Prostate gland (tissue), 2 donors: ENCODE measurements around the gene LPP. TPM values are rescaled to one million over a fixed set of nuclear protein-coding genes. Genes with fewer than 3 reads are reported as not detected.

Experiments
- DNase-seq: peaks from one replicate; pipeline ENCODE4 v3.0.0-alpha.2; 2019; ENCODE audit warnings: low spot score
- H3K27ac ChIP-seq, 2 donors: fragments of 200-600 bp; sonication (generic); 2 replicates each; pipeline ENCODE4 v1.5.1; 2017 to 2019
- H3K27me3 ChIP-seq: fragments of 200-600 bp; sonication (generic); replicated peaks from 2 replicates; pipeline ENCODE4 v1.5.1; 2019; ENCODE audit not compliant: insufficient read depth
- H3K36me3 ChIP-seq, 2 donors: fragments of 200-600 bp; sonication (generic); 1 replicate in 1 of 2; 2 replicates in 1 of 2; pipeline versions ENCODE4 v1.5.1 to v1.8.1; 2017 to 2019
- H3K4me1 ChIP-seq: fragments of 200-600 bp; sonication (generic); replicated peaks from 2 replicates; pipeline ENCODE4 v1.5.1; 2019
- H3K4me3 ChIP-seq, 2 donors: fragments of 200-600 bp; sonication (generic); 2 replicates each; pipeline ENCODE4 v1.5.1; 2017 to 2019
- H3K9me3 ChIP-seq: fragments of 200-600 bp; sonication (generic); 2 replicates; pipeline ENCODE4 v1.5.1; 2017
- POLR2A ChIP-seq: fragments of 450-650 bp; IDR thresholded peaks from one replicate; pipeline ENCODE4 v1.6.1; 2016; ENCODE audit warnings: antibody characterized with exemption, mild to moderate bottlenecking
- POLR2AphosphoS5 ChIP-seq: sonication (generic); formaldehyde crosslinking; IDR thresholded peaks from one replicate; pipeline ENCODE4 v1.6.1; 2017; ENCODE audit warnings: antibody characterized with exemption
- WGBS: methylation state at CpG from one replicate; pipeline ENCODE4 v1.1.5; 2018; 5-methylcytosine and 5-hydroxymethylcytosine counted together
- intact Hi-C: fragments of 100-400 bp; cut with DNase I; formaldehyde crosslinking; loops from one replicate; pipeline ENCODE4 v1.14.2; 2022
- total RNA-seq, 2 donors: library from RNA; depleted of rRNA; stranded (reverse); fragments of >200 nt; gene quantifications; one replicate each; pipeline ENCODE4 v1.1.0, GENCODE V29; 2016
- TF ChIP-seq, protein P1 (sequence below), 4 experiments: fragments of 200-600 bp in 2 of 4; fragments of 450-650 bp in 2 of 4; sonication (generic) in 2 of 4; IDR thresholded peaks; 1 replicate in 3 of 4; 2 replicates in 1 of 4; pipeline ENCODE4 v1.5.1; 2016 to 2019; ENCODE audit warnings: antibody characterized with exemption in 4 of 4, mild to moderate bottlenecking in 2 of 4, moderate library complexity in 2 of 4

LPP gene
- total RNA-seq, 2 donors from 2014 or later = 219 to 248 TPM

DNA sequence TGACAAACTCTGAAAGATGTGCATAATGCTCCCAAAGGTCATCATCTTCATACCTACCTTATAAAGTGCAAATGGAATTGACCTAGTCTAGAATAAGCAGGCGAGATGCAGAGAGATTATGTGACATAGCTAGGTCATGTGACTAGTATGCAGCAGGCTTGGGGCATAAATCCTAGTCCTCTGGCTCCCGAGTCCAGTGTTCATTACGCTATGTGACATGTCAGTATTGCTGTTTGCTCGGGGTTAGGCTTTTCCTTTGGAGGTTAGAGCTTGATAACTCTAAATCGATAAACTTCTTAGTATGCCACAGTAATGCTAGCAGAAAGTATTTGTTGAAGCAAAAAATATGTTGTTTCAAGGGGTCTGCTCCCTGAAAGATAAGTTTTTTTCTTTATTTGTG lies 536.1 kb downstream of the LPP start:
- DNase-seq = no peak
- Histone ChIP-seq H3K4me1 (no peaks in the 10 kb centered on the region), H3K27me3 (no peaks in the 10 kb centered on the region), H3K4me3 (no peak overlapping the region), H3K36me3 (no peaks in the 10 kb centered on the region), H3K9me3 (no peaks in the 10 kb centered on the region), H3K27ac (no peak overlapping the region)
- TF ChIP-seq POLR2A (no peak), POLR2AphosphoS5 (no peak)
- TF ChIP-seq, protein P1, sequence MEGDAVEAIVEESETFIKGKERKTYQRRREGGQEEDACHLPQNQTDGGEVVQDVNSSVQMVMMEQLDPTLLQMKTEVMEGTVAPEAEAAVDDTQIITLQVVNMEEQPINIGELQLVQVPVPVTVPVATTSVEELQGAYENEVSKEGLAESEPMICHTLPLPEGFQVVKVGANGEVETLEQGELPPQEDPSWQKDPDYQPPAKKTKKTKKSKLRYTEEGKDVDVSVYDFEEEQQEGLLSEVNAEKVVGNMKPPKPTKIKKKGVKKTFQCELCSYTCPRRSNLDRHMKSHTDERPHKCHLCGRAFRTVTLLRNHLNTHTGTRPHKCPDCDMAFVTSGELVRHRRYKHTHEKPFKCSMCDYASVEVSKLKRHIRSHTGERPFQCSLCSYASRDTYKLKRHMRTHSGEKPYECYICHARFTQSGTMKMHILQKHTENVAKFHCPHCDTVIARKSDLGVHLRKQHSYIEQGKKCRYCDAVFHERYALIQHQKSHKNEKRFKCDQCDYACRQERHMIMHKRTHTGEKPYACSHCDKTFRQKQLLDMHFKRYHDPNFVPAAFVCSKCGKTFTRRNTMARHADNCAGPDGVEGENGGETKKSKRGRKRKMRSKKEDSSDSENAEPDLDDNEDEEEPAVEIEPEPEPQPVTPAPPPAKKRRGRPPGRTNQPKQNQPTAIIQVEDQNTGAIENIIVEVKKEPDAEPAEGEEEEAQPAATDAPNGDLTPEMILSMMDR (IDR thresholded peaks at IDR 0.05) = no peak
- 88% methylated on average over 5 of the region's 5 CpGs for WGBS
- intact Hi-C loops = no loop called here

DNA sequence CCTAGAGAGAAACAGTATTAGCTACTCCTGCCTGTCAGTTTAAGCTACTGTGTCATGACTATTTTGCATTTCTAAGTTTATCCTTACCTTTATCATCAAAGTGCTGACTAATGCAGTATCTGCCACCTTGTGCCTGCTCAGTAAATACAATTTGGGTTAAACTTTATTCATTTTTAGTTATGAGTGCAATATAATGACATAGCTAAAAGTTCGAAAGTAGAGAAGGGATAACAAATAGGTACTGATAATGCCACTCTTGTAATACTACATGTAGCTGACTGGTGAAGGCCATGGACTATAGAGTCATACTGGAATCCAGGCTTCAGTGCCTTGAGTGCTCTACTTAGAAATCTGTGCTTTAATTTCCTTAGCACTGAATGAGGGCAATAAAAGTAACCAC lies 537.0 kb downstream of the LPP start:
- Histone ChIP-seq H3K27ac (no peak overlapping the region), H3K4me3 (no peak overlapping the region)
- 92% methylated on average over 1 of the region's 1 CpG for WGBS

GRCh38 chr3:188691665-188692064 lies 537.7 kb downstream of the LPP start:
- whole genome bisulfite sequencing = 54% methylated on average over 1 of the region's 1 CpG
- DNase-seq = no peak
- Histone ChIP-seq H3K27me3 (no peaks in the 10 kb centered on the region), H3K9me3 (no peaks in the 10 kb centered on the region), H3K27ac (no peak overlapping the region), H3K4me3 (no peak overlapping the region), H3K4me1 (no peaks in the 10 kb centered on the region), H3K36me3 (no peaks in the 10 kb centered on the region)
- TF ChIP-seq POLR2AphosphoS5 (no peak), POLR2A (no peak)
- TF ChIP-seq, protein P1 (IDR thresholded peaks at IDR 0.05) = no peak
- intact Hi-C loops = no loop called here

More for the DNA sequence above, 537.0 kb downstream of the LPP start:
- no peaks in the 10 kb centered on the region for H3K27me3 ChIP-seq
- DNase-seq = no peak
- no peaks in the 10 kb centered on the region for H3K9me3 ChIP-seq
- H3K36me3 ChIP-seq = no peaks in the 10 kb centered on the region
- intact Hi-C loops = no loop called here
- TF ChIP-seq, protein P1 (IDR thresholded peaks at IDR 0.05) = no peak
- no peak for TF ChIP-seq POLR2A
- TF ChIP-seq POLR2AphosphoS5 = no peak
- H3K4me1 ChIP-seq = no peaks in the 10 kb centered on the region

DNA sequence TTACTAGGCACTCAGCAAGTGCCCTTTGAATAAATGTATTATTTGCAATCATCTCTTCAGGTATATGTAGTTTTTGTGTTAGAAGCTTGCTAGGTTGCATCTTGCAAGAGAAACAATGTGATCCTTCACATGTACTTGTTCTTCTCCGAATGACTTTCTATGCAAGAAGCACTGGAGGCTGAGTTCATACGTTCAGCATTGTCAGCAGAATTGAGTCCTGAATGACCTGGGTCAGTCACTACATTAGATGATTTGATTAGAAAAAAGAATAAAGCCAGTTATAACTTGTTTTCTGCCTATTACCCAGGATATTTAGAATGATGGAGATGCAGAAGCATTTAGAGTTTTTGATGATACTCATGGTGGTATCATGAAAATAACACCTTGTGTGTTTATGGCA lies 538.7 kb downstream of the LPP start:
- Histone ChIP-seq H3K27me3 (no peaks in the 10 kb centered on the region), H3K36me3 (no peaks in the 10 kb centered on the region), H3K27ac (no peak overlapping the region), H3K4me3 (no peak overlapping the region), H3K4me1 (no peaks in the 10 kb centered on the region), H3K9me3 (no peaks in the 10 kb centered on the region)
- 90% methylated on average over 2 of the region's 2 CpGs for WGBS
- no peak for DNase-seq
- no peak for TF ChIP-seq POLR2AphosphoS5
- TF ChIP-seq POLR2A = no peak
- TF ChIP-seq, protein P1 (IDR thresholded peaks at IDR 0.05) = no peak
- intact Hi-C loops = no loop called here

DNA sequence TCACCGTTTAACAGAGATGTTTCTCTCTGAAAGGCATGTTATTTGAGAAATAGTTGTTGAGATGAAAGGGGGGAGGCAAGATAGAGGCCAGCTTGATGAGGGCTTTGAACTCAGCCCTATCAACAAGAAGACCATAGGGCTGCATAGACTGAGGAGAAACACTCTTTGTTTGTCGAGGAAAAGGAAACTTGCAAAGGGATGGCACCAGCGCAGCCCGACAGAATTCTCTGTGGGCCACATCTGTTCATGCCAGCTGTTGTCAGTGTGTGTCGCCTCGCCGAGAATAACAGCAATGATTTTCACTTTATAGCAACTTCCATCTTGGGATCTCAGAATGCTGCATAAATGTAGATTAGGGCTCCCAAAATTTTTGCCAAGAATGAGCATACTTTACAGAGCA lies 539.5 kb downstream of the LPP start:
- H3K4me1 ChIP-seq = no peaks in the 10 kb centered on the region

More for the DNA sequence above, 539.5 kb downstream of the LPP start:
- Histone ChIP-seq H3K36me3 (no peaks in the 10 kb centered on the region), H3K27ac (no peak overlapping the region), H3K4me3 (no peak overlapping the region), H3K27me3 (no peaks in the 10 kb centered on the region), H3K9me3 (no peaks in the 10 kb centered on the region)
- DNase-seq = no peak
- no peak for TF ChIP-seq POLR2AphosphoS5
- no peak for TF ChIP-seq POLR2A
- TF ChIP-seq, protein P1 (IDR thresholded peaks at IDR 0.05) = no peak
- intact Hi-C loops = no loop called here
- 87% methylated on average over 7 of the region's 7 CpGs for WGBS
